ENCODE results near the gene CHCHD10.
"Not testable (repeated sequence)": the region's sequence is repeated elsewhere in the genome, so short reads cannot be mapped to it uniquely, and the experiment has no call there.

The CHCHD10 gene

GRCh38 chr22:23744485-23744884, 23.3 kb downstream of the CHCHD10 start:
- DNase-seq = no peak

GRCh38 chr22:23744001-23744400, 23.8 kb downstream of the CHCHD10 start:
- no peak for DNase-seq

DNA sequence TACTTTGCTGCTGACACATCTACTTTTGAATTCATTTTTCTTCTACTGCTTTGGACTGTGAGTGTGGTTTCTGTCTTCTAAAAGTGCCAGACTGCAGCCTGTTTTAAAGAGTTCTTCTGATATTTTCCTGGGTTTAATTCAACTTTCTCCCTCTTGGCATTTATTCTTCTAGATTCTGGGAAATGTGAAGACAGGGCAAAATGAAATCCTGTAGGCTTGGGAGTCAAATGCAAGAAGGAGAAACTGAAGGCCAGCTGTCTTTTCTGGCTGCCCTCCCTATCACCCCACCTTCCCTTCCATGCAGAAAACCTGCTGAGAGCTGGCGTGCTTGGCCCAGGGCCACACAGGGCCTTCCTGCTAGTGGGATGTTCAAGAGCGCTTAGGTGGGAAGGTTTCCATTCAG, 24.5 kb downstream of the CHCHD10 start:
- DNase-seq = no peak

GRCh38 chr22:23742505-23743264, 25.1 kb downstream of the CHCHD10 start:
- no peak for DNase-seq

GRCh38 chr22:23737696-23738095, 30.1 kb downstream of the CHCHD10 start:
- DNase-seq = no peak

GRCh38 chr22:23728108-23728507, 39.7 kb downstream of the CHCHD10 start:
- DNase-seq = not testable (repeated sequence)

DNA sequence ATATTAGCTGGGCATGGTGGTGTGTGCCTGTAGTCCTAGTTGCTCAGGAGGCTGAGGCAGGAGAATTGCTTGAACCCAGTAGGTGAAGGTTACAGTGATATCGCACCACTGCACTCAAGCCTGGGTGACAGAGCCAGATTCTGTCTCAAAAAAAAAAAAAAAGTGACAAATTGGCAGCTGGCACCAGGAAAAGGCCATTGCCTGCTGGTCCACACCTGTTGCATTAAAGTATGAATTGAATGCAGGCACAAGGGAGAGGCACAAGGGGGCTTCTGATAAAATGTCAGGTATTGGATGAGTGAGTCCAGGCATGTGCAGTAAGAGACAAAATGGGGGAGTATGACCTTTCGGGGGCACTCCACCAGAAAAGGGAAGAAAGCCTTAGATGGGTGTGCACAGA, 45.0 kb downstream of the CHCHD10 start:
- no peak for DNase-seq

DNA sequence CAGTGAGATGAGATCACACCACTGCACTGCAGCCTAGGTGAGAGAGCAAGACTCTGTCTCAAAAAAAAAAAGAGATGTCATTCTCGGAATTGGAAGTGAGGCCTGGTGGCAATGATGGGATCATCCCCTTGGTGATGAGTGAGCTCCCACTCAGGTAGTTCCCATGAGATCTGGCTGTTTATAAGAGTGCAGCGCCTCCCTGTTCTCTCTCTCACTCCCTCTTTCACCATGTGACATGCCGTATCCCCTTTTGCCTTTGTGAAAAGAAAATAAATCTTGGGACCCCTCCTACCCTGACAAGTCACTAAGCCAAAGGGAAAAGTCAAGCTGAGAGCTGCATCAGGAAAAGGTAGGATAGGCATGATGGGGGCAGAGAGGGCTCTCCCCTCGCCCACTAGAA, 45.6 kb downstream of the CHCHD10 start:
- no peak for DNase-seq

DNA sequence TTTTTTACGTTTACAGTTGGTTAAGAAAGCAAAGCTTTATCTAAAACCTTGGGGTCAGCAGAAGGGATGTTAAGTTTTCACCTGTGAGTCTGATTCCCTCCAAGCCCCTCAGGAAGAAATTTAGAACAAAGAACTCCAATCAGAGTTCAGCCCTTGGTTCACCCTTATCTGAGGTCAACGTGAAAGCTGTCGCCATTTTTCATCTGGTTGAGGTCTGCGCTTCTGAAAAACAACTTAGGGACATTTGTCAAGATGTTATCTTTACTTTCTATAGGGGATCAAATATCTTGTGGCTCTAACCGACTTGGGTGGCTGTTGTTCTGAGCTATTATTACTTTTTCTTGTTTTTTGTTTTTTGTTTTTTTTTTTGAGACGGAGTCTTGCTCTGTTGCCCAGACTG, 46.9 kb downstream of the CHCHD10 start:
- no peak for DNase-seq

DNA sequence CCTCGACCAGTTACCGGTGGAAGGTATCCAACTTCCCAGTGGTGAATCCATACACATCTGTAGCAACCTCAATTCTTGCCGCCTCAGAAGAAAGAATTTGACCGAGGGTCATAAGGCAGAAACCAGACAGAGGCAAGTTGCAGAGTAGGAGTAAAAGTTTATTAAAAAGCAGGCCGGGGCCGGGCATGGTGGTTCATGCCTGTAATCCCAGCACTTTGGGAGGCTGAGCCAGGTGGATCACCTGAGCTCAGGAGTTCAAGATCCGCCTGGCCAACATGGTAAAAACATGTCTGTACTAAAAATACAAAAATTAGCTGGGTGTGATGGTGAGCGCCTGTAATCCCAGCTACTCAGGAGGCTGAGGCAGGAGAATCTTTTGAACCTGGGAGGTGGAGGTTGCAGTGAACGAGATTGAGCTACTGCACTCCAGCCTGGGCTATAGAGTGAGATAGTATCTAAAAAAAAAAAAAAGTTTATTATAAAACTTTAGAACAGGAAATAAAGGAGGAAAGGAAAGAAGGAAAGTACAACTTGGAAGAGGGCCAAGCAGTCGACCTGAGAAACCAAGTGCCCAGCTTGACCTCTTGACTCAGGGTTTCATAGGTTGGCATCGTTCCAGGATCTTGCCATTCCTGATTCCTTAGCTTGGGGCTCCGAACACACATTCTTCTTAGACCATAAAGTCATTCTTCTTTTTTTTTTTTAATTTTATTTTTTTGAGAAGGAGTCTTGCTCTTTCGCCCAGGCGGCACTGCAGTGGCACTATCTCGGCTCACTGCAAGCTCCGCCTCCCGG, 49.2 kb downstream of the CHCHD10 start:
- DNase-seq = no peak

DNA sequence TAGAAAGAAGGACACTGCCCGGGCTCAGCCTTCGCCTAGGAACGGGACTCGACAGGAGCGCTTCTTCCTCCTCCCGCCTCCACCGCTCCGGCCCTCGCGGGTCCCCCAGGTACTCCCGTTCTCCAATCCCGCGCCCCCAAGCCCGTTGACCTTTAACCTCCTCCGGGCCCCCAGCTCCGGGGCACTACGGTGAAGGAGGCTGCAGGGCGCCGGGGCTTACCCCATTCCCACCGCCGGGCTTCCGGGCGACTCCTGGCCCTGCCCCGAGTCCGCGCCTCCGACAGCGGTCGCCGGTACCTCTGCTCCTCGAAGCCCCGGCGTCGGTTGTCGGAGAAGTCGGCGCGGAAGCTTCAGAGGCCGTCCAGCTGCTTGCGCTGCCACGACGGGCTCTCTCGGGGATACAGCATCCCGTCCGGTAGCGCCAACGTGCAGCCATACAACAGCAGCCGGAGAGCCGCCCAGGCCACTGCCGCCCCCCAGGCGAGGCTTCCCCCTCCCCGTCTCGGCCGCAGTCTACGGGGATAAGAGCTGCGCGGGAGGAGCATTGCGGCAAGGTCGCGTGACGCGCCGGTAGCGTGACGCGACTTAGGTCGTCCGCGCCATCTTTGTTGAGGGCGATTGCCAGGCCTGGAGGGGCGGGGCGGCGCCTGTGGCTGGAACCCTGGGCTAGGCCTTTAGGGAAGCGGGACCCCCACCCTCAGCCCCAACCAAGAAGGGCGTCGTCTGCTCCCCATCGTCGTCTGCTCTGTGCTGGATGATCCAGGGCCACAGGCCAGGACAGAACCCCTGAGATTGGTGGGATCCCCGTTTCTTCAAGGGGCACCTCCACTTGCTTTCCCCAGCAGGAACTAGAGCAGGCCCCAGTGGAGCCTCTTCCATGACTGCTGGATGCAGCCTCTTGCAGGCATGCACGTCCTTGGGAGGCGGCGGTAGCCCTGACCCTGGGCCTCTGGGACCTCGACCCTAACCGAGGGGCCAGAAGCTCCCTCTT, 50.7 kb downstream of the CHCHD10 start:
- DNase-seq = peak; percentile 86

Measured in activated T-cell treated with anti-CD3 and anti-CD28 coated beads, Interleukin-2, amount 50 U/mL, for 1 hour (primary cell).